ENCODE data around the gene DOCK10. TPM values are rescaled to one million over a fixed set of nuclear protein-coding genes. Genes with fewer than 3 reads are reported as not detected.

DOCK10 gene
- total and polyA plus RNA-seq, 8 donors, result 0.89 to 33.8 (median 3.2) TPM

- no peaks in the 10 kb centered on the region for H3K9me3 ChIP-seq
- peaks cover 2 to 36% (median 15%) of the 10 kb centered on the region in 4 donors for H3K4me1 ChIP-seq
- TF ChIP-seq, protein P1, sequence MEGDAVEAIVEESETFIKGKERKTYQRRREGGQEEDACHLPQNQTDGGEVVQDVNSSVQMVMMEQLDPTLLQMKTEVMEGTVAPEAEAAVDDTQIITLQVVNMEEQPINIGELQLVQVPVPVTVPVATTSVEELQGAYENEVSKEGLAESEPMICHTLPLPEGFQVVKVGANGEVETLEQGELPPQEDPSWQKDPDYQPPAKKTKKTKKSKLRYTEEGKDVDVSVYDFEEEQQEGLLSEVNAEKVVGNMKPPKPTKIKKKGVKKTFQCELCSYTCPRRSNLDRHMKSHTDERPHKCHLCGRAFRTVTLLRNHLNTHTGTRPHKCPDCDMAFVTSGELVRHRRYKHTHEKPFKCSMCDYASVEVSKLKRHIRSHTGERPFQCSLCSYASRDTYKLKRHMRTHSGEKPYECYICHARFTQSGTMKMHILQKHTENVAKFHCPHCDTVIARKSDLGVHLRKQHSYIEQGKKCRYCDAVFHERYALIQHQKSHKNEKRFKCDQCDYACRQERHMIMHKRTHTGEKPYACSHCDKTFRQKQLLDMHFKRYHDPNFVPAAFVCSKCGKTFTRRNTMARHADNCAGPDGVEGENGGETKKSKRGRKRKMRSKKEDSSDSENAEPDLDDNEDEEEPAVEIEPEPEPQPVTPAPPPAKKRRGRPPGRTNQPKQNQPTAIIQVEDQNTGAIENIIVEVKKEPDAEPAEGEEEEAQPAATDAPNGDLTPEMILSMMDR (IDR thresholded peaks at IDR 0.05), result no peak
- TF ChIP-seq POLR2A (IDR thresholded peaks at IDR 0.05), result no peak
- no peak for TF ChIP-seq POLR2AphosphoS5 (IDR thresholded peaks at IDR 0.05)
- TF ChIP-seq EP300 (IDR thresholded peaks at IDR 0.05), result no peak
- DNase-seq, result no peak
- no peaks in the 10 kb centered on the region for H3K27me3 ChIP-seq
- WGBS, 5 donors, result 54 to 69% (median 64%) methylated on average over 2 of the region's 2 CpGs
- intact Hi-C loops (cut with DNase I; ENCODE audit: low total_unique reads), result no loop called here
- H3K4me3 ChIP-seq, result no peak overlapping the region
- H3K27ac ChIP-seq, result no peak overlapping the region
- H3K36me3 ChIP-seq, result no peaks in the 10 kb centered on the region
Observed at GRCh38 chr2:224933431-224933830, 108.8 kb downstream of the DOCK10 start.

DNA sequence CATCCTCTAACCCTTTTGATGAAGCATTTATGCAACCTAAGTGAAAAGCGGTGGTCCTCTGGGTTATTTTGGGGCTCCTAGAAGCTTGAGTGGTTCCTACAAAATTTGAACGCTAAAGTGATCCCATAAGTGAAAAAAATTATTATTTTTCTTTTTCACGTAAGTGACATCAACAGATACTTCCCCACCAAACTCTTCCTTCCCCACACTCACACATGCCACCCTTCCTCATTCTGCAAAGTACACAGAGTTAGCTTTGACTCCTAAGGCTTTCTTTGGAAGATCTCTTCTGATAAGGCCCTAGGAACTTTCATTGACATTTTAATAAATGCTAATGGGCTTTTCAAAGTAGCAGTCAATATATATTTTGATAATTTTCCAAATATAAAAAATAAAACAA is 109.7 kb downstream of the DOCK10 start:
- no peaks in the 10 kb centered on the region for H3K9me3 ChIP-seq
- TF ChIP-seq EP300 (IDR thresholded peaks at IDR 0.05), result no peak
- no peak for TF ChIP-seq POLR2AphosphoS5 (IDR thresholded peaks at IDR 0.05)
- TF ChIP-seq, protein P1 (IDR thresholded peaks at IDR 0.05), result no peak
- TF ChIP-seq POLR2A (IDR thresholded peaks at IDR 0.05), result no peak
- WGBS, 5 donors, result 84 to 97% (median 92%) methylated on average over 3 of the region's 3 CpGs
- no peaks in the 10 kb centered on the region for H3K36me3 ChIP-seq
- H3K4me3 ChIP-seq, result no peak overlapping the region
- H3K27ac ChIP-seq, result no peak overlapping the region
- DNase-seq, result no peak
- no peaks in the 10 kb centered on the region for H3K27me3 ChIP-seq
- peaks cover 7 to 36% (median 21%) of the 10 kb centered on the region in 4 donors for H3K4me1 ChIP-seq
- intact Hi-C loops (cut with DNase I; ENCODE audit: low total_unique reads), result no loop called here

DNA sequence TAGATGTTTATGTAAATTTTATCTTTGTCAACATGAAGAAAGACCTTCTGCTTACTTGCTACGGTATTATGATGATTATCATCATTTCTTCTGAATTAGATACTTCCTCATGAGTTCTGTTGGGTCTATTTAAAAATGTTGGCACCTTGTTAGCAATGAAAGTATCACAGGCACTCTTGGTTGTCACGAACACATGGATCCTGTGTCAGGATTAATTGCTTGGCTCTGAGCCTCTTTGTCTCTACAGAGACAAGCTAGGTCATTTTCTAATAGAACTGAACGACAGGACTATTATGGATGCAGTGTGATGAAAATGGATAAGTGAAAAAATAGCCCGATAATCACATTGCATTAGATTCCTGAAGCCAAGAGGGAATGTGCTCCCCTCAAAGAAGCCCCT is 110.3 kb downstream of the DOCK10 start:
- intact Hi-C loops (cut with DNase I; ENCODE audit: low total_unique reads), result no loop called here
- H3K27ac ChIP-seq, result peak overlapping the region in 1 of 5 donors; percentile 44
- no peaks in the 10 kb centered on the region for H3K27me3 ChIP-seq
- no peaks in the 10 kb centered on the region for H3K36me3 ChIP-seq
- H3K9me3 ChIP-seq, result no peaks in the 10 kb centered on the region
- WGBS, 5 donors, result 73 to 88% (median 77%) methylated on average over 4 of the region's 4 CpGs
- TF ChIP-seq, protein P1 (IDR thresholded peaks at IDR 0.05), result no peak
- TF ChIP-seq POLR2AphosphoS5 (IDR thresholded peaks at IDR 0.05) (no peak), POLR2A (IDR thresholded peaks at IDR 0.05) (no peak), EP300 (IDR thresholded peaks at IDR 0.05) (no peak)
- H3K4me3 ChIP-seq, result no peak overlapping the region
- no peak for DNase-seq
- peaks cover 13 to 40% (median 27%) of the 10 kb centered on the region in 4 donors for H3K4me1 ChIP-seq

DNA sequence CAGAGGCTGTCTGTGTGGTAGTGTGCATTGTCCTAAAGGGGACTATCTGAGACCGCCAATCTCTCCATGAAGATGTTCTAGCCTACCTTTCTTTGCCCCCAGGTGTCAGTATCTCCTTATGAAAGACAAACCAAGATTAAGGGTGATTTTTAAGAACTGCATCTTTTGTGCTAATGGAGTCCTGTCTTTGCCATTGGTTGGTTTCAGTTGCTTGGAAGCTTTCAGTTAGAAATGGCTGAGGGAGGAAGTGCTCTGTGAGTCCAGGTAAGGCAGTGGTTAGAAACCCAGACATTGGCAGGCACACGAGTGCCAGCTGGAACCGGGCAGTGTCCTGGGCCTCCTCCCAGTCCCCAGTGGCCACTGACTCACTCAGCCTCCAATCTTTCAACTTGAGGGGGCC is 111.3 kb downstream of the DOCK10 start:
- H3K4me3 ChIP-seq, result no peak overlapping the region
- TF ChIP-seq POLR2A (IDR thresholded peaks at IDR 0.05), result no peak
- no peak for TF ChIP-seq EP300 (IDR thresholded peaks at IDR 0.05)
- TF ChIP-seq POLR2AphosphoS5 (IDR thresholded peaks at IDR 0.05), result no peak
- H3K36me3 ChIP-seq, result no peaks in the 10 kb centered on the region
- H3K27ac ChIP-seq, result peak overlapping the region in 4 of 5 donors; percentile 9 to 44 (median 20)
- no peak for DNase-seq
- no peaks in the 10 kb centered on the region for H3K27me3 ChIP-seq
- 64 to 92% (median 78%) methylated on average over 3 of the region's 3 CpGs for WGBS, 5 donors
- intact Hi-C loops (cut with DNase I; ENCODE audit: low total_unique reads), result no loop called here
- no peaks in the 10 kb centered on the region for H3K9me3 ChIP-seq
- peaks cover 17 to 50% (median 37%) of the 10 kb centered on the region in 4 donors for H3K4me1 ChIP-seq

- Histone ChIP-seq H3K4me1 (peaks cover 20 to 56% (median 41%) of the 10 kb centered on the region in 4 donors), H3K27me3 (no peaks in the 10 kb centered on the region), H3K9me3 (no peaks in the 10 kb centered on the region), H3K27ac (peak overlapping the region in 2 of 5 donors; percentile 7 to 86), H3K36me3 (no peaks in the 10 kb centered on the region), H3K4me3 (no peak overlapping the region)
- DNase-seq, result peak in 1 of 2 donors; percentile 32
- intact Hi-C loops (cut with DNase I; ENCODE audit: low total_unique reads), result no loop called here
- WGBS, 5 donors, result 44 to 76% (median 72%) methylated on average over 5 of the region's 5 CpGs
- TF ChIP-seq EP300 (IDR thresholded peaks at IDR 0.05) (no peak), POLR2AphosphoS5 (IDR thresholded peaks at IDR 0.05) (no peak), POLR2A (IDR thresholded peaks at IDR 0.05) (no peak)
- TF ChIP-seq, protein P1 (IDR thresholded peaks at IDR 0.05), result no peak
Observed at GRCh38 chr2:224930124-224930523, 112.1 kb downstream of the DOCK10 start.

All from stomach (tissue), 9 donors.